MCF 10A (cell line): ENCODE data around the gene APOA4. TPM values are rescaled to one million over a fixed set of nuclear protein-coding genes. Genes with fewer than 3 reads are reported as not detected.

Experiments
- BruUV-seq: library from RNA; stranded (reverse); fragments of 400-500 nt; replicated peaks from 2 replicates; lab custom pipeline; 2021; lab: Mats Ljungman, UMichigan
- CTCF ChIA-PET: fragments of 300-600 bp; sonication (Branson Sonifier 250); formaldehyde crosslinking; extraction: SDS; loops from one replicate; lab custom pipeline; 2021; ENCODE audit warnings: antibody characterized with exemption, inconsistent platforms; lab: Yijun Ruan, JAX
- POLR2A ChIA-PET: fragments of 300-600, 350-650 bp; sonication (Branson Sonifier 250); formaldehyde crosslinking; extraction: SDS; loops from one replicate; lab custom pipeline; 2020; ENCODE audit warnings: antibody characterized with exemption, inconsistent platforms; lab: Yijun Ruan, JAX
- DNase-seq: peaks from one replicate; pipeline ENCODE4 v3.0.0-alpha.2; 2018; ENCODE audit not compliant: unreplicated experiment
- H3K27ac Mint-ChIP-seq: one replicate; pipeline ENCODE4 v1.8.0; 2022; ENCODE audit warnings: mild to moderate bottlenecking, low read depth, mixed read lengths; ENCODE audit not compliant: unreplicated experiment
- H3K27me3 Mint-ChIP-seq: one replicate; pipeline ENCODE4 v1.8.0; 2022; ENCODE audit warnings: mixed read lengths; ENCODE audit not compliant: insufficient read depth, unreplicated experiment
- H3K36me3 Mint-ChIP-seq: one replicate; pipeline ENCODE4 v1.8.0; 2022; ENCODE audit warnings: mild to moderate bottlenecking, moderate library complexity, mixed read lengths; ENCODE audit not compliant: insufficient read depth, unreplicated experiment
- H3K4me1 Mint-ChIP-seq: one replicate; pipeline ENCODE4 v1.8.0; 2022; ENCODE audit warnings: mixed read lengths; ENCODE audit not compliant: insufficient read depth, unreplicated experiment
- H3K4me3 Mint-ChIP-seq: one replicate; pipeline ENCODE4 v1.8.0; 2022; ENCODE audit warnings: mild to moderate bottlenecking, moderate library complexity, mixed read lengths; ENCODE audit not compliant: unreplicated experiment
- H3K9me3 Mint-ChIP-seq: one replicate; pipeline ENCODE4 v1.8.0; 2022; ENCODE audit warnings: mixed read lengths; ENCODE audit not compliant: unreplicated experiment
- CTCF ChIP-seq: fragments of 200-600 bp; IDR thresholded peaks from one replicate; pipeline ENCODE4 v1.8.0; 2022; ENCODE audit warnings: antibody characterized with exemption, mild to moderate bottlenecking; ENCODE audit not compliant: unreplicated experiment
- intact Hi-C: fragments of 100-400 bp; cut with micrococcal nuclease; formaldehyde crosslinking; loops from 2 replicates; pipeline ENCODE4 v1.14.1; 2022
- total RNA-seq: library from RNA; stranded (reverse); gene quantifications from 2 replicates; pipeline ENCODE4 v1.2.3, GENCODE V29; 2022

The APOA4 gene
- total RNA-seq, 1 experiment from 2014 or later: not detected

DNA sequence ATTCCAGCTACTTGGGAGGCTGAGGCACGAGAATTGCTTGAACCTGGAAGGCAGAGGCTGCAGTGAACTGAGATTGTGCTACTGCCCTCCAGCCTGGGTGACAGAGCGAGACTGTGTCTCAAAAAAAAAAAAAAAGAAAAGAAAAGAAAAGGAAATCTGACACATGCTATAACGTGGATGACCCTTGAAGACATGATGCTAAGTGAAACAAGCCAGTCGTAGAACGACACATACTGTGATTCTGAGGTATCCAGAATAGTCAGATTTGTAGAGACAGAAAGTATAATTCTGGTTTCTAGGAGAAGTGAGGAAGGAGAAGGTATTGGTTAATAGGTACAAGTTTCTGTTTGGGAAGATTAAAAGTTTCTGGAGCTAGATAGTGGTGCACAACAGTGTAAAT is 24.7 kb downstream of the APOA4 start:
- intact Hi-C loops: no loop called here
- TF ChIP-seq CTCF: no peak
- Mint-ChIP-seq H3K27me3 (no peaks in the 10 kb centered on the region), H3K27ac (no peak overlapping the region), H3K4me3 (no peak overlapping the region), H3K36me3 (no peaks in the 10 kb centered on the region), H3K9me3 (no peaks in the 10 kb centered on the region), H3K4me1 (peaks cover 14% of the 10 kb centered on the region)
- BruUV-seq: no TSS peak
- ChIA-PET POLR2A (interaction anchor here (0.9 to 1.9 kb wide), 3 partner anchors 9 to 12 kb away, joined by 3 to 6 read pairs (median 5); partner anchors contain the start of gene ZPR1), CTCF (interaction anchor here (0.5 to 0.8 kb wide), 4 partner anchors 8 to 424 kb away, joined by 3 to 4 read pairs (median 4); no protein-coding TSS in a partner anchor)
- no peak for DNase-seq

DNA sequence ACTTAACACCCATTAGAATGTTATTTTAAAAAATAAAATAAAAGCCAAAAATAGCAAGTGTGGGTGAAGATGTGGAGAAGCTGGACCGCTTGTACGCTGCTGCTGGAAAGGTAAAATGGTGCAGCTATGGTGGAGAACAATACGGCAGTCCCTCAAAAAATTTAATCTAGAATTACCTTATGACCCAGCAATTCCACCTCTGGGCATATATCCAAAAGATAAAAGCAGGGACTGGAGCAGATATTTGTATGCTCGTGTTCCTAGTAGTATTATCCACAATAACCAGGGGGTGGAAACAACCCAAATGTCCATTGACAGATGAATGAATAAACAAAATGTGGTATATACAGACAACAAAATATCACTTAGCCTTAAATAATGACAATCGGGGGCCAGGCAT is 25.3 kb downstream of the APOA4 start:
- no TSS peak for BruUV-seq
- no peak overlapping the region for H3K4me3 Mint-ChIP-seq
- no peak overlapping the region for H3K27ac Mint-ChIP-seq
- H3K9me3 Mint-ChIP-seq: no peaks in the 10 kb centered on the region
- no peaks in the 10 kb centered on the region for H3K27me3 Mint-ChIP-seq
- intact Hi-C loops: no loop called here
- ChIA-PET CTCF (interaction anchor here (0.8 kb wide), 1 partner anchor 16 kb away, joined by 3 read pairs; no protein-coding TSS in a partner anchor), POLR2A (interaction anchor here (0.9 to 1.7 kb wide), 2 partner anchors 8 to 10 kb away, joined by 3 to 6 read pairs; partner anchors contain the start of gene ZPR1)
- no peak for TF ChIP-seq CTCF
- peaks cover 19% of the 10 kb centered on the region for H3K4me1 Mint-ChIP-seq
- no peaks in the 10 kb centered on the region for H3K36me3 Mint-ChIP-seq
- no peak for DNase-seq

- intact Hi-C loops: no loop called here
- DNase-seq: no peak
- CTCF ChIA-PET: interaction anchor here (1.1 to 1.7 kb wide), 2 partner anchors 39 to 431 kb away, joined by 6 to 7 read pairs; no protein-coding TSS in a partner anchor
- no peaks in the 10 kb centered on the region for H3K36me3 Mint-ChIP-seq
- H3K27me3 Mint-ChIP-seq: no peaks in the 10 kb centered on the region
- POLR2A ChIA-PET: no interaction called here
- H3K4me3 Mint-ChIP-seq: no peak overlapping the region
- H3K4me1 Mint-ChIP-seq: peaks cover 21% of the 10 kb centered on the region
- TF ChIP-seq CTCF: no peak
- H3K27ac Mint-ChIP-seq: no peak overlapping the region
- no TSS peak for BruUV-seq
- H3K9me3 Mint-ChIP-seq: no peaks in the 10 kb centered on the region
Observed at GRCh38 chr11:116796548-116796947, 26.6 kb downstream of the APOA4 start.

GRCh38 chr11:116794851-116795250 is 28.3 kb downstream of the APOA4 start:
- no peak overlapping the region for H3K4me3 Mint-ChIP-seq
- H3K27ac Mint-ChIP-seq: peak overlapping the region; percentile 43
- no peak for DNase-seq
- ChIA-PET CTCF (interaction anchor here (0.9 to 9.7 kb wide), 3 partner anchors 40 to 311 kb away, joined by 4 to 124 read pairs (median 7); partner anchors contain the start of gene APOA1), POLR2A (interaction anchor here (1.5 to 2.1 kb wide), 2 partner anchors 9 to 14 kb away, joined by 3 to 5 read pairs; no protein-coding TSS in a partner anchor)
- intact Hi-C loops: loop anchor here (5.0 kb wide), 1 partner anchor 432 kb away; no protein-coding TSS in a partner anchor
- H3K9me3 Mint-ChIP-seq: no peaks in the 10 kb centered on the region
- no TSS peak for BruUV-seq
- H3K27me3 Mint-ChIP-seq: no peaks in the 10 kb centered on the region
- H3K4me1 Mint-ChIP-seq: peaks cover 21% of the 10 kb centered on the region
- TF ChIP-seq CTCF: no peak
- H3K36me3 Mint-ChIP-seq: no peaks in the 10 kb centered on the region
